DMS79 treated with DMSO at 0.1 percent for 48 hours (cell line): ENCODE data around the gene PCBP3.

ENCODE experiments used
- DNase-seq: peaks from one replicate; lab custom pipeline; 2025; lab: John Stamatoyannopoulos, UW

The PCBP3 gene

GRCh38 chr21:45724994-45725843 lies 81.7 kb downstream of the PCBP3 start:
- DNase-seq: no peak

GRCh38 chr21:45725844-45726200 lies 82.3 kb downstream of the PCBP3 start:
- DNase-seq: no peak

GRCh38 chr21:45726438-45726837 lies 82.9 kb downstream of the PCBP3 start:
- DNase-seq: no peak

- DNase-seq: no peak
Measured at GRCh38 chr21:45727390-45727789, 83.9 kb downstream of the PCBP3 start.

GRCh38 chr21:45735259-45736000 lies 91.9 kb downstream of the PCBP3 start:
- DNase-seq: no peak

GRCh38 chr21:45736042-45736689 lies 92.6 kb downstream of the PCBP3 start:
- DNase-seq: peak; percentile 12

- no peak for DNase-seq
Measured at GRCh38 chr21:45736690-45737484, 93.4 kb downstream of the PCBP3 start.

GRCh38 chr21:45737485-45738166 lies 94.1 kb downstream of the PCBP3 start:
- DNase-seq: no peak

- no peak for DNase-seq
Measured at GRCh38 chr21:45739218-45740087, 95.9 kb downstream of the PCBP3 start.

GRCh38 chr21:45740088-45740440 lies 96.5 kb downstream of the PCBP3 start:
- no peak for DNase-seq

- no peak for DNase-seq
Measured at GRCh38 chr21:45740491-45741357, 97.2 kb downstream of the PCBP3 start.

GRCh38 chr21:45741691-45742090 lies 98.2 kb downstream of the PCBP3 start:
- no peak for DNase-seq

GRCh38 chr21:45742247-45742646 lies 98.7 kb downstream of the PCBP3 start:
- no peak for DNase-seq

GRCh38 chr21:45745256-45745655 lies 101.7 kb downstream of the PCBP3 start:
- no peak for DNase-seq

GRCh38 chr21:45747233-45747766 lies 103.8 kb downstream of the PCBP3 start:
- DNase-seq: peak; percentile 54

- DNase-seq: peak; percentile 92
Measured at GRCh38 chr21:45747802-45748445, 104.4 kb downstream of the PCBP3 start.

GRCh38 chr21:45748593-45748992 lies 105.1 kb downstream of the PCBP3 start:
- peak; percentile 29 for DNase-seq

- DNase-seq: no peak
Measured at GRCh38 chr21:45749974-45750373, 106.4 kb downstream of the PCBP3 start.

- no peak for DNase-seq
Measured at GRCh38 chr21:45750936-45751335, 107.4 kb downstream of the PCBP3 start.
